ENCODE results near the gene TMEM132D.

TMEM132D gene

DNA sequence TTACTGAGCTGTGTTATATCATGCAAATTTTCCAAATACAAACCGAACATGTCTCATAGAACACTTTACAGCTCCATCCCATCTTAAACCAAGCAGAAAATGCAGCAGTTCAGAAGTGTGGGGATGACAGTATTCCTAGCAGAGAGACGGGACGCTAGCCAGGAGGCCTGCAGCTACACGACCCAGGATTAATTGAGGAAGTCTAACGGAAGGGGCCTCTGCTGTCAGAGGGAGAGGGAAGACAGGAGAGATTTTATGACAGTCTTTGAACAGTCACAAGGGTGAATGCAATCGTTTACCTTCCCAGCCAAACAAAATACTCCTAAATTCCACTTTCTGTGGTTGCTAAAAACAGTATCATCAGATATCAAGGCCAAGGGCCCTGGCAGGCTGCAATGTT lies 261.9 kb downstream of the TMEM132D start:
- no peak for DNase-seq

- DNase-seq = no peak
Measured at GRCh38 chr12:129635021-129635685, 268.7 kb downstream of the TMEM132D start.

- no peak for DNase-seq
Measured at GRCh38 chr12:129631316-129631715, 272.5 kb downstream of the TMEM132D start.

- no peak for DNase-seq
Measured at GRCh38 chr12:129629901-129630300, 273.9 kb downstream of the TMEM132D start.

GRCh38 chr12:129622566-129622965 lies 281.3 kb downstream of the TMEM132D start:
- no peak for DNase-seq

DNA sequence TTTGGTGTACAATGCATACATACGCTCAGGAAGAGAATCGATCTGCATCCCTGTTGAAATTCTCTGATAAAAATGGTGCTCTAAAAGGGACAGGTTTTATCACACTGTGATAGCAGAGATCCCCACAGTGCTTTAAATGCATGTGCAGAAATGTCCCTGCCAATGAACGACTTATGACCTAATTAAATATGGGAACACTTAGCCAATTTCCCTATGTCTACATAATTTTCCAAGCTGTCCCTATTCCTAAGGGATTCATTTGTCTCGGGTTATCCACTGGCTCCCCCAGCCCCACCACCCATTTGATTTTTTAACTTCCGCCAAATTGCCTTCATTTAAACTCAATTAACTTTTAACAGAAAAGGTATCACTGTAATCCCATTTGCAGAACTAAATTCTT lies 284.6 kb downstream of the TMEM132D start:
- DNase-seq = no peak

DNA sequence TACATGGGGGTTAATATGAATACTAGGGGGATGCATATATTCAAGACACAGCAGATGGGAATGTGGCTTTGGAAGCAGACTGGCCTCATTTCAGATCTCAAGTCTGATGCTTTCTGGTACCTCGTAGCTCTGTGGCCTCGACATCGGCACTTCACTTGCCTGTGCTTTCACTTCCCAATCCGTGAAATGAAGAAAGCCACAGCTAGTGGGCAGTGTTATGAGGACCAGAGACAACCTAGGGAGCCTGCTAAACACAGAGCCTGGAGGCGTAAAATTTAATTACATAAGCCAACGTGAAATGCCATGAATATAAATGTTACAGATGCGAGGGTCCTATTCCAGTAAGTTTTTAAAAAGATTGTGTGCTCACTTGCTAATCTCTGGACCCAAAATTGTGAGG lies 286.0 kb downstream of the TMEM132D start:
- no peak for DNase-seq

DNA sequence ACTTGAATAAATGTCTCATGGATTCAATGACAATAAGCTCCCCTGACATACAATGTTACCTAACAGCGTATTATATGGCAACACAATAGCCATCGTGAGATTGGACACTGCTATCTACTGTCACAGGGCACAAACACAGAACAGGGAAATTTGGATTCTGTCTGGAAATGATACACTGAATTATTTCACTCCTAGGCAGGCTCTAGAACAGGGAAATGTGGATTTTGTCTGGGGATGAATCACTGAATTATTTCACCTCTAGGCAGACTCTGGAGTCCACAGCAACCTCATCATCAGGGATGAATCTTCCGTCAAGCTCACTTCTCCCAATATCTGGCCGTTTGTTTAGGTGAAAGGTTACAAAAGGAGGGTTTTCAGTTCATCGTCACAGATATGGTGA lies 288.8 kb downstream of the TMEM132D start:
- DNase-seq = no peak

DNA sequence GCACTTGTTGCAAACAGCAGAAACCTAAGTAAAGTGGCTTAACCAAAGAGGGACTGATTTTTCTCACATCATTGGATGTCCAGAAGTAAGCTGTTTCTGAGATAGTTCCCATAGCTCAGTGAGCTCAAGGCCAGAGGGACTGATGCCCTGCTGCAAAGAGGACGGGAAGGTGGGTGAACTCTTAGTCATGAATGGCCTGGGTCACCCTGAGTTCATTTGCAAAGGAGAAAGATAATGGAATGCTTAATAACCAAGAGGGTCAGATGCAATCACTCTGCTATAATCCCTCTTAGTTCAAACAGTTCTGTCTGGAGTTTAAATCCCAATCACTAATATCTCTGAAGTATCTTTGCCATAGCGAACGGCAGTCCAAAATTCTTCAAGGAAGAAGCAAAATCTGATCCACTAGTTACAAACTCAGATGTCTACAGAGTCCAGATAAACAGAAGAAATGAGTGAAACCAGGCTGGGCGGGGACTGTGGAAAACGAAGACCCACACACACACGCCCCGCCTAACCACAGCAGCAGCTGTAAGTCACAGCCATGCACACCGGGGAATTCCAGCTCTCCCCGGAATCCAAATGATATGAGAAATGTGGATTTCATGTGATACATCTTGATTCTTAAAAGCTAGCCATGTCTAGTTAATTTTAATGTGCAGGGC lies 289.5 kb downstream of the TMEM132D start:
- no peak for DNase-seq

DNA sequence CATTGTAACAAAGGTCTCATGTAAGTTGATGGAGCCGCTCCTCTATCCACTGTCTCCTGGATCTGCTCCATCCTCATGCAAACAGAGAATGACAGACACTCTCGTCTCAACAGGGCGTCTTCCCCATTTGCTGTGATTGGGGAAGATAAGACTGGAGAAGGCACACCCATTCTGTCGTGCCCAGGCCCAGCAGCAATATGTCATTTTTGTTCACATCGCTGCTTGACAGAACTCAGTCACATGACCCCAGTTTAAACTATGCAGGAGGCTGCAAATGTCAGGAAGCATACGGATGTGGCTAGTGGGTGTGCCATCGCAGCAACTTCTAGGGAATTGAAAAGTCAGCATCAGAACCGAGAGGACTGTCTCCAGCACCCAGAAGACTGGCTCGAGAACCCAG lies 290.5 kb downstream of the TMEM132D start:
- DNase-seq = no peak

GRCh38 chr12:129610601-129611120 lies 293.2 kb downstream of the TMEM132D start:
- no peak for DNase-seq

DNA sequence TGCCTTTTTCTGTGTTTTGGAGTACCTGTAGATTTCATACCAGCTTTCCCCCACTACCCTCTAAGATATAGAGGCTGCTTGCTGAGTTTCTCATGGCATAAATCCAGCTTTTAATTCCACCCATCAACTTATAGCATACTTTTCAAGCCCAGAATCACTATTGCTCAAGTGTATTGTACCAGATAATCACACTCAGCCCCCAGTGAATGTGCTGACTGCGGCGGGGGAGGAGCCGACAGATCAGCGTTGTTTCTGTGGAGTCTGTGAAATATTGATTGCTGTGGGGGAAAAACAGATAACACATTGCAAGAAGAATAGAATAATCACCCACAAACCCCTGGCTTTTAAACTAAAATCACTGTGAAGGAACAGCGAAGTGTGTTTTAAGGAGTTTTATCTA lies 296.1 kb downstream of the TMEM132D start:
- no peak for DNase-seq

- DNase-seq = no peak
Measured at GRCh38 chr12:129607301-129607700, 296.5 kb downstream of the TMEM132D start.

DNA sequence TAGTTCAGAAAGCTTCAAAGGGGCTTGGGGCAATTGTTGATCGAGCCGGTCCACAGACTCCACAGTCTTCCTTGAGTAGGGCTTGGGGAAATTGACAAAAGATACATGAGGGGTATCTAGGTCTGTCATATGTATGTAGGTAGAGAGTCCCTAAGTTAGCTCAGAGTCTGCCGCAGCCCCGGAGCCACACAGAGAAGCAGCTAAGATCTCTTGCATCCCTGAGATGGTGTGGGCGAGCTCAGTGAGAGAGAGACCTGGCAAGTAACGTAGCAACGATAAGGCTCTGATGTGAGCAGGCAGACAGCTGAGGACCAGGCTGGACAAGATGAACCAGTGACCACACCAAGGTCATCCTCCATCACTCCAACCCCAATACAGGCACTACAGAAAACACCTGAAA lies 297.6 kb downstream of the TMEM132D start:
- DNase-seq = no peak

DNA sequence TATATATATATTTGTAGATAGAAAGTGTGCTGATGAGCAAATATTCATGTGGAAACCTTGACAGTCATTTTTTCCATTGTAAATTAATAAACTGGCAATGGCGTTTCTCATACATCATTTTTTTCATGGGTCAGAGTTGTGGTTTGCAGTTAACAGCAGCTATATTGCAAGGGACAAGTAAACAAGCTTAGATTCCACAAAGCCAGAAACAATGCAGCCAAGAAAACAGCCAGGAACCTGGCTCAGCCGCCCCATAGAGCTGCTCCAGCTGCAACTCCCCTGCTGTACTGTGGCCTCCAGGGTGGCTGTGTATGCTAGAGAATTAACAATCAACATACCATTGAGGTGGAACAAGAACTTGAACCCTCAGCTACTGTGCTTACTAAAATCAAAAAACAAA lies 298.2 kb downstream of the TMEM132D start:
- DNase-seq = no peak

DNA sequence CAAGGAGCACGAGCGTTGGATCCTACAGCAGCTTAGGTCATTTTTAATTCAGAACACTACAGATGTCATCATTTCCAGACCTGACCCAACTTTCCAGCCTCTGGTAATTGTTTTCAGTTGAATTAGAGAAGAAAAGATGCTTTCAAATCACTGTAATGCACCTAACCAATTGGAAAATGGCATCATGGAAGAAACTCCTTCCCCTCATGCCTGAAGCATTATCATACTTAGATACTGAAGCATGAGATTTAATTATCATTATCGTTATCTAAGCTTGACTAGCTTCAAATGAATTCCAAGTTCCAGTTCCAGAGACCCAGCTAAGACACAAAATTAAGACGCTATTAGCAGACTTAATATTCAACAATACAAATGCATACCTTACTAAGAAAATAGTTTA lies 299.3 kb downstream of the TMEM132D start:
- no peak for DNase-seq

DNA sequence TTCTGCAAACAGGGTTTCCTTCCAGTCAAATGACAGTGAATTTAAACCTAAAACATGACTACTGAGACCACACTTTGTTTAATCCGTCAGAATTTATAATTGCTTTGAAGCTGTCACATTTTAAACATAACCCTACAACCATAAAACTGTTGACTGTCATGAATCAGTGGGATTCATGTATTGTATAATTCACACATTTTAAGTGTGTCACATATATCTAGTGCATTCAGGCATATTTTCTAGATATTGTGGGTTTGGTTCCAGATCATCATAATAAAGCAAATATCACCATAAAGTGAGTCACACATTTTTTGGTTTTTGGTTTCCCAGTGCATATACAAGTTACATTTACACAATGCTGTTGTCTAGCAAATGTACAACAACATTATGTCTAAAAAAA lies 304.4 kb downstream of the TMEM132D start:
- DNase-seq = no peak

DNA sequence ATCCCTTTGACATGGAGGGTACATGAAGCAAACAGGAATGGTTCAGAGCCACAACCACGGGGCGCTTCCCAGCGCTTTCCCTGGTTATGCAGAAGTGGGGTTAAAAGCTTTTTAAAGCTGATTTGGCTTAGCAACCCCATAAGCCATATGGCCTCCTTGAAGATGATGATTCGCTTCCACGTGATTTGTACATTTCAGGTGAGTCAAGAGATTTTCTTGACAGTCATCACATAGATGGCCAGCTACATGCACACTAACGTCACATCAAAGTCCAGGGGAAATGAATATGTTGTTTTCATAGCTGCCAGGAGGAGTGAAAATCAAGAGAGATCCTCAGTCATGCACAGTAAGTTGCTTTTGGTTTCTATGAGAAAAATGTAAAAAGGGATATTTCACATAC lies 309.7 kb downstream of the TMEM132D start:
- DNase-seq = no peak

DNA sequence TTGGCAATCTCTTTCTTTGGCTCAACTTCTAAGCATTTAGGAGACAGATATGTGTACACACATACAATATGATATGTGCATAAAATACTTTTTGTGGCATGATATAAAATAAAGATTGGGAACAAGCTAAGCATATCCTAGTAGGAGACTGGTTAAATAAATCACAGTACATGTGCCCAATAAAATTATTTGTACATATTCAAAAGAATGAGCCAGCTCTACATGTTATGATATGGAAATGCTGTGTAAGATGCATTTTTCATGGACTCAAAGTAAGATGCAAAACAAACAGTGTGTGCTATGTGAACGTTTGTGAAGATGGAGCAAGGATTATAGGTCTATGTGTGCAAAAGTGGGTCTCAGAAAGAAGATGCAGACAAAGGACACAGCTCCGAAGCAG lies 311.4 kb downstream of the TMEM132D start:
- DNase-seq = no peak

DNA sequence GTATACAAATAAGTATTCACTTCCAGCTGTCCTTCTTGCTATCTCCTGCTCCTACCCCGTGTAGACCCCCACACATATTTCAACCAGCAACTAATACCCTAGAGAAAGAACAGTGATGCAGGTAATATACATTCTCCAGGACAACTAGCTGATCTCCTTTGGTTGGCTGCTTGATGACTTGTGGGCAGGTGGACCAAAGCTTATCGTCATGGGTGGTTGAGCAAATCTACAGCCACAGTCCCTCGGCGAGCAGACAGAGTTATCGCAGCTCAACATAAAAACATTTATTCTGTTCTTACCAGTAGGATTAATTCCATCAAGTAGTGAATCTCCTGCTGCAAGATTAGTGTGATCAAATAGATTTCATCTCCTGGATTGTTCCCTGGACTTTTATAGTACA lies 314.3 kb downstream of the TMEM132D start:
- DNase-seq = no peak

DNA sequence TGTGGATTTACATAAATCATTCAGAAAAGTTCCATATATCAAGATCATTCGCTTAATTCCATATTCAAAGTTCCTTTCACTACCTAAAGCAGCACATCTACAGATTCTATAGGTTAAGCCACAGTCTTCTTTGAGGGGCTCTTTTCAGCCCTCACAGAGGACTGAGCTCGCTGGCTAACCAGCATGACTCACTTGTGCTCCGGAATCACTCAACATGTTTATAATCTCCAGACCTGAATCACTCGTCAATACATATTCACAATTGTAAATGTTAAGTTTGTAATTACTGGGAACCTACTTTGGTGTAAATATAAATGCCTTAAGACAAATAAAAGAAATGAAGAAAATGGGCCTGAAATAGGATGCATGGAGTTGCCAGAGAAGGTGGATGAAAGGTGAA lies 315.7 kb downstream of the TMEM132D start:
- DNase-seq = no peak

DNA sequence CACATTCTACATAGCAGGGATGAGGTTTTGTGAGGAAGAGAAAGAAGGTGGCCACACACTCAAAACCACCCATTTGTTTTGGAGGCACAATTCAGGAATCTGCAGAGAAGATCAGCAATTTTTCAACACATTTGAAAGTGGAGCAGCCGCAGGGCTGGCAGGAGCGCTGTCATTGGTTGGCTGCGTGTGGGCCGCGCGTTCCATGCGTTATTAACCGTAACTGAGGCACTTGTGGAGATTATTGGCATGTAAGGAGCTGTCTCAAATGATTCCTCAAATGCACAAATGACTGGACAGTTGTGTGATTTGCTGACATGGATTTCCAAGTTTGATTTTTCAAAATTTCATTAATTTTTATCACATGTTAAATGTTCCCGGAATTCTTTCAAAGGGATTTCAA lies 318.5 kb downstream of the TMEM132D start:
- no peak for DNase-seq

DNA sequence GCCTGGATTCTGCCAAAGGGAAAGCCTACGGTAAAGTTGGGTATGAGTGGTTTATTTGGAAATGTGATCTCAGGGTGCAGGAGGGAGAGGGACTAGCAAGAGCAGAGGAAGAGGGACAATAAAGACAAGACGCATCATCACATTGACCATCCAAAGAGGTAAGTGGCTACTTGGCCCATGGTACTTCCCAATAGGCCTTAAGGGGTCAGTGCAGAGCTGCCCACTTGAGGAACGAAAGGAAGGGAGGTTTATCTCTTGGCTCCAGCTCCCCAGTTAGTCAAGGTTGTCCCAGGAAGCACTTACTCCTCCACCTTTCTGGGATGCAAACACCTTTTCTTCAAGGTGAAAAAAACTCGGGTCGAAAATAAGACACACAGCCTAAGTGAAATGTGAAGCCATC lies 323.9 kb downstream of the TMEM132D start:
- no peak for DNase-seq

DNA sequence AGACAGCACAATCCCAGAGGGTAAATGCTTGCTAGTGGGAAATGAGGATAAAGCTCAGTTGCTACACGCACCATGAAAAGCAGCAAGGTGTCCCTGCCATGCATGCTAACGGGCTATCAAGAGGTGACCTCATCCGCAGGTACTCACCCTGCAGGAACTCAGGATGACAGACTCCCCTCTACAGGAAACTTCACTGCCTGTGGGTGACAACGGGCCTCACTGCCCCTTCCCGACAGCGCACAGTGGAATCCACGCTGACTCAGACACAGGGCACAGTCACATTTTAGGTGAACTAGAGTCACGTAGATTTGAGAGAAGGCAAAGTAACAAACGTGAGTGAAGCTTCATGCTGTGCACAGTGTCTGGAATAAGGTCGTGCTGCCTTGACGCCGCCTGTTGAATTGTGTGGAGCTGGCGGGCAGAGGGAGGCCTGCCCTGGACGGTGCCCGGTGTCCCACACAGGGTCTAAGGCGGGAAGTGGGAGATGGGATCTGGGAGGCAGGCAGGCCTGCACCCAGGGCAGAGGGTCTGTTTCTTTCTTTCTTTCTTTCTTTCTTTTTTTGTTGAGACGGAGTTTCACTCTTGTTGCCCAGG lies 331.8 kb downstream of the TMEM132D start:
- DNase-seq = no peak

All from CD4-positive, alpha-beta T cell treated with Interleukin-15 for 1 hour (primary cell).